ENCODE data around the gene IQCH.

GRCh38 chr15:67379530-67379929, 124.9 kb downstream of the IQCH start:
- TF ChIP-seq EP300 (IDR thresholded peaks at IDR 0.05) (no peak), CTCF (IDR thresholded peaks at IDR 0.05) (no peak), ZFP36 (IDR thresholded peaks at IDR 0.05; ENCODE audit: borderline replicate concordance, partially characterized antibody) (no peak), MAZ (IDR thresholded peaks at IDR 0.05; ENCODE audit: borderline replicate concordance, low read depth, low read length) (no peak), MAX (IDR thresholded peaks at IDR 0.05) (no peak), MAFK (IDR thresholded peaks at IDR 0.05; ENCODE audit: partially characterized antibody) (no peak), HOXB5 (CRISPR knock-in tag; IDR thresholded peaks at IDR 0.05) (no peak), REST (IDR thresholded peaks at IDR 0.05) (no peak), MYC (IDR thresholded peaks at IDR 0.05; ENCODE audit: borderline replicate concordance, low read length) (no peak), RFX5 (IDR thresholded peaks at IDR 0.05) (no peak), POLR2A (IDR thresholded peaks at IDR 0.05; ENCODE audit: low read length) (no peak), RAD21 (conservative IDR thresholded peaks at IDR 0.05 in 1 of 2, IDR thresholded peaks at IDR 0.05 in 1 of 2) (no peak), CEBPB (IDR thresholded peaks at IDR 0.05) (no peak), SMC3 (IDR thresholded peaks at IDR 0.05) (no peak)

Data from A549 (cell line).